ENCODE measurements around the gene L1TD1. TPM values are rescaled to one million over a fixed set of nuclear protein-coding genes. Genes with fewer than 3 reads are reported as not detected.

Gene L1TD1
- total and polyA plus RNA-seq, 2 experiments from 2014 or later, result 283 to 628 TPM

DNA sequence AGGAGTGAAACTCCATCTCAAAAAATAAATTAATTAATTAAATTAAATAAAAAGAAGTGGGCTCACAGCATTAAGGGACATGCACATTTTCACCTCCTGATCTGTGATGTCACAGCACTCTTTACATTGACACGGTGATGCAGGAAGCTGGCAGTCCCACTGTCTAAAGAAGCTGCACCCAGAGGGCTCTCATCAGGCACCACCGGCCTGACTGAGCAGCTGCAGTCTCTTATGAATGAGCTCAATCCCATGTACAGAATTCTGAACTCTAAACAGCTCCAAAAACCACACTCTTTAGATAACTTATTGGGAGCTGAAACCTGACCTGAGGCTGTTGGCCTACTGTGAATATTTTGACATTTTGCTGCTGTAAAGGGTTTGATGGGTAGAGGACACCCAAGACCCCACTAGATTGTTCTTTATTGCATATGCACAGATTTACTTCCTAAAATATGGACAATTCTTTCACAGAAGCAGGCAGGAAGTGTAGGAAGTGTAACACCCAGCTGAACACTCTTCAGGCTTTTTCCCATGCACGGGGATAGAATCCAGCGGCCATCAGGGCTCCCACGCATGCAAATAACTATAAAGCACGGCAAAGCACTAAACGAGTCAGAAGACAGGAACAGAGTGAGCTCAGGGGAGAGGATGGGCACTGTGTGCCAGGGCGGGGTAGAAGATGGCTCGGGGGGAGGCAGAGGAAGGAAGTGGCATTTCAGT is 46.2 kb downstream of the L1TD1 start:
- no peaks in the 10 kb centered on the region for H4K20me1 ChIP-seq (replicated peaks; ENCODE audit: insufficient read depth)
- no peaks in the 10 kb centered on the region for H3K79me2 ChIP-seq (replicated peaks; ENCODE audit: insufficient read depth)
- H3K4me2 ChIP-seq, result no peak overlapping the region
- peaks cover 19% of the 10 kb centered on the region for H3K4me1 ChIP-seq (ENCODE audit: insufficient read depth)
- Mint-ChIP-seq H3K9me3 (peaks cover 12% of the 10 kb centered on the region; the same call in 2 of the 3 replicates), H3K4me1 (peaks cover 29% of the 10 kb centered on the region), H3K36me3 (ENCODE audit: low read depth) (peaks cover 10% of the 10 kb centered on the region), H3K27ac (no peak overlapping the region), H3K27me3 (ENCODE audit: insufficient read depth, low read depth, poor library complexity) (peaks cover 7% of the 10 kb centered on the region), H3K4me3 (no peak overlapping the region)
- H3F3A ChIP-seq (replicated peaks; ENCODE audit: low read depth), result 0 out of 2 replicates have a peak, but pooled peaks cover 4% of the 10 kb centered on the region
- no peak overlapping the region for H2AFZ ChIP-seq
- H3K36me3 ChIP-seq (ENCODE audit: insufficient read depth), result no peaks in the 10 kb centered on the region
- H3K9me2 ChIP-seq (ENCODE audit: insufficient read depth), result no peaks in the 10 kb centered on the region
- no peaks in the 10 kb centered on the region for H3K27me3 ChIP-seq (ENCODE audit: insufficient read depth)
- H3K27ac ChIP-seq (ENCODE audit: low read depth), result no peak overlapping the region
- TF ChIP-seq, protein P1, sequence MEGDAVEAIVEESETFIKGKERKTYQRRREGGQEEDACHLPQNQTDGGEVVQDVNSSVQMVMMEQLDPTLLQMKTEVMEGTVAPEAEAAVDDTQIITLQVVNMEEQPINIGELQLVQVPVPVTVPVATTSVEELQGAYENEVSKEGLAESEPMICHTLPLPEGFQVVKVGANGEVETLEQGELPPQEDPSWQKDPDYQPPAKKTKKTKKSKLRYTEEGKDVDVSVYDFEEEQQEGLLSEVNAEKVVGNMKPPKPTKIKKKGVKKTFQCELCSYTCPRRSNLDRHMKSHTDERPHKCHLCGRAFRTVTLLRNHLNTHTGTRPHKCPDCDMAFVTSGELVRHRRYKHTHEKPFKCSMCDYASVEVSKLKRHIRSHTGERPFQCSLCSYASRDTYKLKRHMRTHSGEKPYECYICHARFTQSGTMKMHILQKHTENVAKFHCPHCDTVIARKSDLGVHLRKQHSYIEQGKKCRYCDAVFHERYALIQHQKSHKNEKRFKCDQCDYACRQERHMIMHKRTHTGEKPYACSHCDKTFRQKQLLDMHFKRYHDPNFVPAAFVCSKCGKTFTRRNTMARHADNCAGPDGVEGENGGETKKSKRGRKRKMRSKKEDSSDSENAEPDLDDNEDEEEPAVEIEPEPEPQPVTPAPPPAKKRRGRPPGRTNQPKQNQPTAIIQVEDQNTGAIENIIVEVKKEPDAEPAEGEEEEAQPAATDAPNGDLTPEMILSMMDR (conservative IDR thresholded peaks at IDR 0.05; ENCODE audit: low read depth in 2 of 2), result no peak
- TF ChIP-seq EZH2phosphoT487 (IDR thresholded peaks at IDR 0.05; ENCODE audit: unreplicated experiment), result no peak
- TF ChIP-seq NANOG (IDR thresholded peaks at IDR 0.05; ENCODE audit: borderline replicate concordance), result no peak
- TF ChIP-seq, protein P2, sequence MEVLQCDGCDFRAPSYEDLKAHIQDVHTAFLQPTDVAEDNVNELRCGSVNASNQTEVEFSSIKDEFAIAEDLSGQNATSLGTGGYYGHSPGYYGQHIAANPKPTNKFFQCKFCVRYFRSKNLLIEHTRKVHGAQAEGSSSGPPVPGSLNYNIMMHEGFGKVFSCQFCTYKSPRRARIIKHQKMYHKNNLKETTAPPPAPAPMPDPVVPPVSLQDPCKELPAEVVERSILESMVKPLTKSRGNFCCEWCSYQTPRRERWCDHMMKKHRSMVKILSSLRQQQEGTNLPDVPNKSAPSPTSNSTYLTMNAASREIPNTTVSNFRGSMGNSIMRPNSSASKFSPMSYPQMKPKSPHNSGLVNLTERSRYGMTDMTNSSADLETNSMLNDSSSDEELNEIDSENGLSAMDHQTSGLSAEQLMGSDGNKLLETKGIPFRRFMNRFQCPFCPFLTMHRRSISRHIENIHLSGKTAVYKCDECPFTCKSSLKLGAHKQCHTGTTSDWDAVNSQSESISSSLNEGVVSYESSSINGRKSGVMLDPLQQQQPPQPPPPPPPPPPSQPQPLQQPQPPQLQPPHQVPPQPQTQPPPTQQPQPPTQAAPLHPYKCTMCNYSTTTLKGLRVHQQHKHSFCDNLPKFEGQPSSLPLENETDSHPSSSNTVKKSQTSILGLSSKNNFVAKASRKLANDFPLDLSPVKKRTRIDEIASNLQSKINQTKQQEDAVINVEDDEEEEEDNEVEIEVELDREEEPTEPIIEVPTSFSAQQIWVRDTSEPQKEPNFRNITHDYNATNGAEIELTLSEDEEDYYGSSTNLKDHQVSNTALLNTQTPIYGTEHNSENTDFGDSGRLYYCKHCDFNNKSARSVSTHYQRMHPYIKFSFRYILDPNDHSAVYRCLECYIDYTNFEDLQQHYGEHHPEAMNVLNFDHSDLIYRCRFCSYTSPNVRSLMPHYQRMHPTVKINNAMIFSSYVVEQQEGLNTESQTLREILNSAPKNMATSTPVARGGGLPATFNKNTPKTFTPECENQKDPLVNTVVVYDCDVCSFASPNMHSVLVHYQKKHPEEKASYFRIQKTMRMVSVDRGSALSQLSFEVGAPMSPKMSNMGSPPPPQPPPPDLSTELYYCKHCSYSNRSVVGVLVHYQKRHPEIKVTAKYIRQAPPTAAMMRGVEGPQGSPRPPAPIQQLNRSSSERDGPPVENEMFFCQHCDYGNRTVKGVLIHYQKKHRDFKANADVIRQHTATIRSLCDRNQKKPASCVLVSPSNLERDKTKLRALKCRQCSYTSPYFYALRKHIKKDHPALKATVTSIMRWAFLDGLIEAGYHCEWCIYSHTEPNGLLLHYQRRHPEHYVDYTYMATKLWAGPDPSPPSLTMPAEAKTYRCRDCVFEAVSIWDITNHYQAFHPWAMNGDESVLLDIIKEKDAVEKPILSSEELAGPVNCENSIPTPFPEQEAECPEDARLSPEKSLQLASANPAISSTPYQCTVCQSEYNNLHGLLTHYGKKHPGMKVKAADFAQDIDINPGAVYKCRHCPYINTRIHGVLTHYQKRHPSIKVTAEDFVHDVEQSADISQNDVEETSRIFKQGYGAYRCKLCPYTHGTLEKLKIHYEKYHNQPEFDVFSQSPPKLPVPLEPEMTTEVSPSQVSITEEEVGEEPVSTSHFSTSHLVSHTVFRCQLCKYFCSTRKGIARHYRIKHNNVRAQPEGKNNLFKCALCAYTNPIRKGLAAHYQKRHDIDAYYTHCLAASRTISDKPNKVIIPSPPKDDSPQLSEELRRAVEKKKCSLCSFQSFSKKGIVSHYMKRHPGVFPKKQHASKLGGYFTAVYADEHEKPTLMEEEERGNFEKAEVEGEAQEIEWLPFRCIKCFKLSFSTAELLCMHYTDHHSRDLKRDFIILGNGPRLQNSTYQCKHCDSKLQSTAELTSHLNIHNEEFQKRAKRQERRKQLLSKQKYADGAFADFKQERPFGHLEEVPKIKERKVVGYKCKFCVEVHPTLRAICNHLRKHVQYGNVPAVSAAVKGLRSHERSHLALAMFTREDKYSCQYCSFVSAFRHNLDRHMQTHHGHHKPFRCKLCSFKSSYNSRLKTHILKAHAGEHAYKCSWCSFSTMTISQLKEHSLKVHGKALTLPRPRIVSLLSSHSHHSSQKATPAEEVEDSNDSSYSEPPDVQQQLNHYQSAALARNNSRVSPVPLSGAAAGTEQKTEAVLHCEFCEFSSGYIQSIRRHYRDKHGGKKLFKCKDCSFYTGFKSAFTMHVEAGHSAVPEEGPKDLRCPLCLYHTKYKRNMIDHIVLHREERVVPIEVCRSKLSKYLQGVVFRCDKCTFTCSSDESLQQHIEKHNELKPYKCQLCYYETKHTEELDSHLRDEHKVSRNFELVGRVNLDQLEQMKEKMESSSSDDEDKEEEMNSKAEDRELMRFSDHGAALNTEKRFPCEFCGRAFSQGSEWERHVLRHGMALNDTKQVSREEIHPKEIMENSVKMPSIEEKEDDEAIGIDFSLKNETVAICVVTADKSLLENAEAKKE (CRISPR knock-in tag; IDR thresholded peaks at IDR 0.05), result no peak
- TF ChIP-seq, protein P3, sequence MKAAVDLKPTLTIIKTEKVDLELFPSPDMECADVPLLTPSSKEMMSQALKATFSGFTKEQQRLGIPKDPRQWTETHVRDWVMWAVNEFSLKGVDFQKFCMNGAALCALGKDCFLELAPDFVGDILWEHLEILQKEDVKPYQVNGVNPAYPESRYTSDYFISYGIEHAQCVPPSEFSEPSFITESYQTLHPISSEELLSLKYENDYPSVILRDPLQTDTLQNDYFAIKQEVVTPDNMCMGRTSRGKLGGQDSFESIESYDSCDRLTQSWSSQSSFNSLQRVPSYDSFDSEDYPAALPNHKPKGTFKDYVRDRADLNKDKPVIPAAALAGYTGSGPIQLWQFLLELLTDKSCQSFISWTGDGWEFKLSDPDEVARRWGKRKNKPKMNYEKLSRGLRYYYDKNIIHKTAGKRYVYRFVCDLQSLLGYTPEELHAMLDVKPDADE (IDR thresholded peaks at IDR 0.05), result no peak
- TF ChIP-seq ZNF114 (CRISPR knock-in tag; IDR thresholded peaks at IDR 0.05), result no peak
- TF ChIP-seq EZH2 (IDR thresholded peaks at IDR 0.05; ENCODE audit: low read depth, unreplicated experiment), result no peak
- no peak for TF ChIP-seq JUNB (IDR thresholded peaks at IDR 0.05; ENCODE audit: unreplicated experiment)
- no peak for TF ChIP-seq STAT1 (IDR thresholded peaks at IDR 0.05; ENCODE audit: unreplicated experiment)
- TF ChIP-seq, protein P4, sequence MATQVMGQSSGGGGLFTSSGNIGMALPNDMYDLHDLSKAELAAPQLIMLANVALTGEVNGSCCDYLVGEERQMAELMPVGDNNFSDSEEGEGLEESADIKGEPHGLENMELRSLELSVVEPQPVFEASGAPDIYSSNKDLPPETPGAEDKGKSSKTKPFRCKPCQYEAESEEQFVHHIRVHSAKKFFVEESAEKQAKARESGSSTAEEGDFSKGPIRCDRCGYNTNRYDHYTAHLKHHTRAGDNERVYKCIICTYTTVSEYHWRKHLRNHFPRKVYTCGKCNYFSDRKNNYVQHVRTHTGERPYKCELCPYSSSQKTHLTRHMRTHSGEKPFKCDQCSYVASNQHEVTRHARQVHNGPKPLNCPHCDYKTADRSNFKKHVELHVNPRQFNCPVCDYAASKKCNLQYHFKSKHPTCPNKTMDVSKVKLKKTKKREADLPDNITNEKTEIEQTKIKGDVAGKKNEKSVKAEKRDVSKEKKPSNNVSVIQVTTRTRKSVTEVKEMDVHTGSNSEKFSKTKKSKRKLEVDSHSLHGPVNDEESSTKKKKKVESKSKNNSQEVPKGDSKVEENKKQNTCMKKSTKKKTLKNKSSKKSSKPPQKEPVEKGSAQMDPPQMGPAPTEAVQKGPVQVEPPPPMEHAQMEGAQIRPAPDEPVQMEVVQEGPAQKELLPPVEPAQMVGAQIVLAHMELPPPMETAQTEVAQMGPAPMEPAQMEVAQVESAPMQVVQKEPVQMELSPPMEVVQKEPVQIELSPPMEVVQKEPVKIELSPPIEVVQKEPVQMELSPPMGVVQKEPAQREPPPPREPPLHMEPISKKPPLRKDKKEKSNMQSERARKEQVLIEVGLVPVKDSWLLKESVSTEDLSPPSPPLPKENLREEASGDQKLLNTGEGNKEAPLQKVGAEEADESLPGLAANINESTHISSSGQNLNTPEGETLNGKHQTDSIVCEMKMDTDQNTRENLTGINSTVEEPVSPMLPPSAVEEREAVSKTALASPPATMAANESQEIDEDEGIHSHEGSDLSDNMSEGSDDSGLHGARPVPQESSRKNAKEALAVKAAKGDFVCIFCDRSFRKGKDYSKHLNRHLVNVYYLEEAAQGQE (IDR thresholded peaks at IDR 0.05; ENCODE audit: unreplicated experiment), result no peak
- no peak for ATAC-seq
- DNase-seq (ENCODE audit: low spot score), result no peak
- no peak overlapping the region for H3K4me3 ChIP-seq

All from GM23338 (cell line).